ENCODE data around the gene FAM78B.

- TF ChIP-seq GATA2 (IDR thresholded peaks at IDR 0.05; ENCODE audit: low read depth, low read length) = no peak
- no peak for TF ChIP-seq GATA3 (IDR thresholded peaks at IDR 0.05; ENCODE audit: low read depth, low read length)
These were observed 1.7 kb downstream of the FAM78B start for GRCh38 chr1:166164995-166165660.
